ENCODE measurements around the gene KCTD4.

- TF ChIP-seq CTCF (conservative IDR thresholded peaks at IDR 0.05) (no peak), EZH2 (IDR thresholded peaks at IDR 0.05; ENCODE audit: low read depth) (no peak)
Observed at GRCh38 chr13:45168555-45168930, 32.3 kb downstream of the KCTD4 start.

All from PC-9 (cell line).